DMS53 treated with DMSO at 0.1 percent for 48 hours (cell line): ENCODE measurements around the gene FBXO11.

Experiments used
- DNase-seq: peaks from one replicate; lab custom pipeline; 2025; ENCODE audit not compliant: unreplicated experiment; lab: John Stamatoyannopoulos, UW

FBXO11 gene

GRCh38 chr2:47741101-47741500, 165.2 kb downstream of the FBXO11 start:
- no peak for DNase-seq
